Motor neuron (in vitro differentiated cells): Measurements from ENCODE around the gene APEH. TPM values are rescaled to one million over a fixed set of nuclear protein-coding genes. Genes with fewer than 3 reads are reported as not detected.

Source experiments
- ATAC-seq, 8 experiments: fragments of 200-7000 bp; cut with Tn5 transposase; replicated peaks in 6 of 8; 2 replicates each; pipeline ENCODE4 v1.8.0; 2021; ENCODE audit warnings: mild to moderate bottlenecking in 8 of 8, moderate library complexity in 8 of 8
- H3K27ac ChIP-seq, 2 donors: fragments of 250-450 bp; sonication (Bioruptor Pico); 2 replicates each; pipeline ENCODE4 v1.9.0; 2021; ENCODE audit warnings: antibody characterized with exemption in 2 of 2, mild to moderate bottlenecking in 2 of 2, moderate library complexity in 1 of 2
- H3K4me1 ChIP-seq, 2 donors: fragments of 250-450 bp; sonication (Bioruptor Pico); replicated peaks in 1 of 2; 2 replicates each; pipeline ENCODE4 v1.6.1; 2021; ENCODE audit warnings: antibody characterized with exemption in 2 of 2, mild to moderate bottlenecking in 2 of 2, moderate library complexity in 1 of 2
- H3K4me3 ChIP-seq, 5 donors: fragments of 250-450 bp; sonication (Bioruptor Pico); 2 replicates each; pipeline ENCODE4 v1.9.0; 2021; ENCODE audit warnings: antibody characterized with exemption in 5 of 5, mild to moderate bottlenecking in 5 of 5, moderate library complexity in 4 of 5
- WGBS, 10 experiments: fragments of 450-650 bp; shearing (Covaris generic); methylation state at CpG; one replicate each; pipeline ENCODE4 v1.0.0; 2022; 5-methylcytosine and 5-hydroxymethylcytosine counted together
- in situ Hi-C, 9 experiments: fragments of 400-800 bp; cut with MboI; loops; one replicate each; pipeline ENCODE4 v1.15.0; 2021; ENCODE audit warnings: low sequenced_read_pairs in 9 of 9, low pct_unique_long_range_greater_than_20kb in 2 of 9; ENCODE audit not compliant: unreplicated experiment in 9 of 9
- total RNA-seq, 8 experiments: library from RNA; unstranded; fragments of 300-600 nt; gene quantifications; 2 replicates each; pipeline versions ENCODE4 v1.2.3 to v1.2.4, GENCODE V29; 2022

APEH gene
- total RNA-seq, 8 experiments from 2014 or later: 52.8 to 143 (median 75.2) TPM

DNA sequence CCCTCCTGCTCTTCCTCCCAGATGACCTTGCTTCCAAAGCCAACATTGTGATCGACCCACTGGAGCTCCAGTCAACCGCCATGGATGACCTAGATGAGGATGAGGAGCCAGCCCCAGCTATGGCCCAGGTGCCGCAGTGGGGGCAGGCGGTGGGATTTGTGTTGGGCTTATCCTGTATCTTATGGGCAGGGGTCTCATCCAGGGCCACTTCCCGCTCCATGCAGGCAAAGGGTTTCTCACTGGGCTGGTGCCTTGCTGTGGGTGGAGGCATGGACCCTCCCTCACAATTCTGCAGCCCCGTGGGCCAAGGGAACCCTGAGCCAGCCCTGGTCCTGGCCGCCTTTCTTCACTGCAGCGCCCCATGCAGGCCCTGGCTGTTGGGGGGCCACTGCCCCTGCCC, 30.5 kb downstream of the APEH start:
- Histone ChIP-seq H3K27ac (no peak overlapping the region), H3K4me1 (no peaks in the 10 kb centered on the region), H3K4me3 (no peak overlapping the region)
- WGBS, 10 experiments: 85 to 100% (median 100%) methylated on average over 1 to 3 of the region's 8 CpGs; no CpG with 5 or more reads in 7 of the 10 experiments
- ATAC-seq: no peak
- in situ Hi-C loops: no loop called here

DNA sequence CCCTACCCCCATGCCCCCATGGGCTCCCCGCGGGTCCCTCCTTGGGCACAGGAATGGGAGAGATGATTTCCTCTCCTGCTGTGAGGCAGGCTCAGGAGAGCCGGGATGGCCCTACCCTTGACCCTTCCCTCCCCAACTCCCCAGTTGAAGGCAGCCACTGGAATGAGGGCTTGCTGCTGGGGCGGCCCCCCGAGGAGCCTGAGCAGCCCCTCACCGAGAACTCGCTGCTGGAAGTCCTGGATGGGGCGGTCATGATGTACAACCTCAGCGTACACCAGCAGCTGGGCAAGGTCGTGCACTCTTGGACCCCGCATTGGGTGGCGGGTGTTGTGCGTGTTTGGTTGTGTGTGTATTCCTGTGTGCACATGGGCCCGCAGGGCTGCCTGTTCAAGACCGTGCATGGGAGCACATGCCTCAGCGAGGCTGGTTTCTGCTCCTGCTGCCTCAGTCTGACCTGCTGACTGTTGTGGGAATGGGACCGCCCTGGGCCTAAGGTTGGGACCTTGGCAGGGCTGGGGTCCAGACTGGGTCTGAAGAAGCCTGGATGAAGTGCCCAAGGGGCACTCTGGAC, 31.3 kb downstream of the APEH start:
- 83 to 100% (median 98%) methylated on average over 1 to 7 of the region's 17 CpGs; no CpG with 5 or more reads in 5 of the 10 experiments for WGBS, 10 experiments
- Histone ChIP-seq H3K4me3 (no peak overlapping the region), H3K27ac (no peak overlapping the region), H3K4me1 (no peaks in the 10 kb centered on the region)
- in situ Hi-C loops: no loop called here
- peak in 1 of 8 experiments; percentile 5 for ATAC-seq

DNA sequence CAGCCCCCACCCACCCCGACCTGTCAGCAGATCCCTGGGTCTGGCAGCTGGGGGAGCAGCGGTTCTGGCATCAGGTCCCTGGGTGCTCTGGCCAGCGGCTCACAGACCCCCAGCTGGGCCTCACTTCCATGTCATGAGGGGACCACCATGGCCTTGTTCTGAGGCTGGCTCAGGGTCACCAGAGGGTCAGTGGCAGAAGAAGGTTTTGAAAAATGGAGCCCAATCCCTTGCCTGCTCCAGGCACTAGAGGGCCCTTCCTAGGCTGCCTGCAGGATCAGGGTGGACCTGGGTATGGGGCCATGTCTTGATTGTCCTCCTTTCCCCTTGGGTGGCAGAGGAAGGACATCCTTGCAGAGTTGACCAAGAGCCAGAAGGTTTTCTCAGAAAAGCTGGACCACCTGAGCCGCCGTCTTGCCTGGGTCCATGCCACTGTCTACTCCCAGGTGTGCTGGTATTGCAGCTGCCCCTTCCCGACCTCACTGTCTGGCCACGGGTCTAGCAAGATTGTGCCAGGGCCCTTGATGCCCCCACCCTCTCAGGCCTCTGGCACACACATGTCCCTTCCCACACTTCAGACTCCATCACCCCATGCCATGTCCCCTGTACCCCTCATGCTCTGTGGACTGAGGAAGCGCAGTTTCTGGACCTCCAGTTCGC, 32.4 kb downstream of the APEH start:
- 71 to 85% (median 82%) methylated on average over 1 to 4 of the region's 9 CpGs; no CpG with 5 or more reads in 7 of the 10 experiments for WGBS, 10 experiments
- Histone ChIP-seq H3K27ac (no peak overlapping the region), H3K4me1 (no peaks in the 10 kb centered on the region), H3K4me3 (no peak overlapping the region)
- in situ Hi-C loops: no loop called here
- ATAC-seq: no peak

DNA sequence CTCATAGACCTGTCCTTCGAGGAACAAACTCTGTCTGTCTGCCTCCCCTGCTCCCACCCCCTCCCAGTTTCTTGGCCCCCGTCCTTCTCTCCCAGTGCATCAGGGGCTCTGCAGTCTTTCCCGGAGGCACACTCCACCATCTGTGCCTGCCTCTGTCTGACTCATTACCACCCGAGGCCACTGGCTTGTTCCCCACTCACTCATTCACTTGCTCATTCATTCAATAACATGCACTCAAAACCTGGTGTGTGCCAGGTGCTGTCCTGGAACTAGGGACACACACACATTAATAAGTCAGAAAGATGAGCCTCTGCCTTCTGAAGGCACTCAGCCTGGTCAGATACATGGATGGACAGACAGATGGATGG, 32.9 kb downstream of the APEH start:
- in situ Hi-C loops: no loop called here
- peak in 2 of 8 experiments; percentile 18 to 26 for ATAC-seq
- no peak overlapping the region for H3K4me3 ChIP-seq
- H3K27ac ChIP-seq: no peak overlapping the region
- 0 to 60% methylated on average over 1 of the region's 4 CpGs; no CpG with 5 or more reads in 8 of the 10 experiments for WGBS, 10 experiments
- H3K4me1 ChIP-seq: no peaks in the 10 kb centered on the region

DNA sequence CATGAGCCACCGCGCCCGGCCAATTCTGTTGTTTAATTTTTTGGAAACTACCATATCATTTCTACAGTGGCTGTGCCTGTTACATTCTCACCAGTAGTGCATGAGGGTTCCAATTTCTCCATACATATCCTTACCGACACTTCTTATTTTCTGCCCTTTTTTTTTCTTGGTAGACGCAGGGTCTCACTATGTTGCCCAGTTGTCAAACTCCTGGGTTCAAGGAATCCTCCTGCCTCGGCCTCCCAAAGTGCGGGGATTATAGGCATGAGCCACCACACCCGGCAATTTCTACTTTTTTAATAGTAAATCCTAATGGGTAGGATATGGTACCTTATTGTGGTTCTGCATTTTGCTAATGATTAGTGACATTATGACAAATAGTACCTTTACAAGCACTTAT, 35.7 kb downstream of the APEH start:
- 87 to 100% (median 93%) methylated on average over 2 to 6 of the region's 8 CpGs; no CpG with 5 or more reads in 3 of the 10 experiments for WGBS, 10 experiments
- no peak overlapping the region for H3K4me3 ChIP-seq
- no peaks in the 10 kb centered on the region for H3K4me1 ChIP-seq
- in situ Hi-C loops: no loop called here
- no peak overlapping the region for H3K27ac ChIP-seq
- no peak for ATAC-seq

DNA sequence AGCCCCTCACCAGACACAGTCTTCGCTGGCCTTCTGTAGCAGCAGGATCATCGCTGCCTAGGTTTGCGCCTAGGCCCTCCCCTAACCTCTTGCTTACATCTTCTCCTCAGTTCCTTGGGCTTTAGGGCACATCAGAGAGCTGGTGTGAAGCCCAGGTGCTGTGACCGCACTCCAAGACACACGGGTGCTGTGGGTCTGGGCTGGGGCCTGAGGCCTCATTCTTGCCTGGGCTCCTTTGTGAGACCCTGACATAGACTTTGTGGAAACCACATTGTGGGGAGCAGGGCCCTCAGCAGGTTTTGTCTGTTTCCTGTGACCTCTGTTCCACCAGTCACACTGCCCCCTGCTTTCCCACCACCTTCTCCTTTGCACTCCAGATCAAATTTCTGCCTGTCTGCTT, 37.3 kb downstream of the APEH start:
- in situ Hi-C loops: no loop called here
- ATAC-seq: no peak
- Histone ChIP-seq H3K4me3 (no peak overlapping the region), H3K4me1 (no peaks in the 10 kb centered on the region), H3K27ac (no peak overlapping the region)
- 80 to 100% (median 100%) methylated on average over 1 to 3 of the region's 5 CpGs; no CpG with 5 or more reads in 4 of the 10 experiments for WGBS, 10 experiments

DNA sequence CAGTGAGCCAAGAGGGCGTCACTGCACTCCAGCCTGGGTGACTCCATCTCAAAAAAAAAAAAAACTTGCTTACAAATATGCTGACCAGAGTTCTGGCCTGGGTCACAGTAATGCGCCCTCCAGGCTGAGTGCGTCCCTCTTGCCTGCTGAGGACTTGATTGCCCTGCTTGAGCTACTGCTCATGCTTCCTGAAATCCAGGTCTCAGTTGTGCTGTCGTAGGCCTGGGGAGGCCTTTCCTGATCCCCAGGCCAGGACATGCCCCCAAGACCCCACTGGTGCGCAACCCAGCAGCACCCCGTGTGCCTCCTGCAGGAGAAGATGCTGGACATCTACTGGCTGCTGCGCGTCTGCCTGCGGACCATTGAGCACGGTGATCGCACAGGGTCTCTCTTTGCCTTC, 38.0 kb downstream of the APEH start:
- H3K27ac ChIP-seq: no peak overlapping the region
- 87 to 94% (median 91%) methylated on average over 1 to 7 of the region's 11 CpGs; no CpG with 5 or more reads in 4 of the 10 experiments for WGBS, 10 experiments
- no peak overlapping the region for H3K4me3 ChIP-seq
- no peaks in the 10 kb centered on the region for H3K4me1 ChIP-seq
- in situ Hi-C loops: no loop called here
- ATAC-seq: no peak

DNA sequence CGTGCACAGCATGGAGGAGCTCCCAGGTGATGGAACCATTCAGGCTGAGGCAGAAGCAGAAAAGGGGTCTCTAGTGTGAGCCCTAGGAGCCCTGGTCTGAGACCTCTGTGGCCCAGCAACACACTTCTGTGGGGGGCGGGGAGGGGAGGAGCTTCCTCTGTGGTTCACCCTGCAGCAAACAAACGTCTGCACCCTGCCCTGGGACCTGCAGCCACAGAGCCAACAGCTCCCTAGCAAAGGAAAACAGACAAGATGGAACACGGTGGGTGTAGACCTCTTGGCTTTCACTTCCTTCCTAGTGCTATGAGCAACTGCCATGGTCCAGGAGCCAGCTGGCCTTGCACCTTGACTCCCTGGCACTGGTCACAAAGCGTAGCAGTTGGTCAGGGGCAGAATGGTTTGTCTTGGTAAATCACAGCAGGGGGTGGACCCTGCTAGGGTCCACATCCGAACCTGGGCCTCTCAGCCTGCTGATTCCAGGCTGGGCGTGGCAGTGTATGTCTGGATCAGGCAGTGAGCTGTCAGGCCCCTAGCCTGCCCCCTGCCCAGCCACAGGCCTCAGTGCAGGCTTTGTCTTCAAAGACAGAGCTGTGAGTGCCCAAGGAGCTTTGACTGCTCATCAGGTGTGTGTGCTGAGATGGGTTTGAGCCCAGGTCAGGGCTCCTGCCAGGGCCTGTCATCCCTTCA, 38.6 kb downstream of the APEH start:
- ATAC-seq: no peak
- 48 to 100% (median 71%) methylated on average over 1 to 2 of the region's 7 CpGs; no CpG with 5 or more reads in 4 of the 10 experiments for WGBS, 10 experiments
- Histone ChIP-seq H3K4me1 (no peaks in the 10 kb centered on the region), H3K27ac (no peak overlapping the region), H3K4me3 (no peak overlapping the region)
- in situ Hi-C loops: no loop called here

DNA sequence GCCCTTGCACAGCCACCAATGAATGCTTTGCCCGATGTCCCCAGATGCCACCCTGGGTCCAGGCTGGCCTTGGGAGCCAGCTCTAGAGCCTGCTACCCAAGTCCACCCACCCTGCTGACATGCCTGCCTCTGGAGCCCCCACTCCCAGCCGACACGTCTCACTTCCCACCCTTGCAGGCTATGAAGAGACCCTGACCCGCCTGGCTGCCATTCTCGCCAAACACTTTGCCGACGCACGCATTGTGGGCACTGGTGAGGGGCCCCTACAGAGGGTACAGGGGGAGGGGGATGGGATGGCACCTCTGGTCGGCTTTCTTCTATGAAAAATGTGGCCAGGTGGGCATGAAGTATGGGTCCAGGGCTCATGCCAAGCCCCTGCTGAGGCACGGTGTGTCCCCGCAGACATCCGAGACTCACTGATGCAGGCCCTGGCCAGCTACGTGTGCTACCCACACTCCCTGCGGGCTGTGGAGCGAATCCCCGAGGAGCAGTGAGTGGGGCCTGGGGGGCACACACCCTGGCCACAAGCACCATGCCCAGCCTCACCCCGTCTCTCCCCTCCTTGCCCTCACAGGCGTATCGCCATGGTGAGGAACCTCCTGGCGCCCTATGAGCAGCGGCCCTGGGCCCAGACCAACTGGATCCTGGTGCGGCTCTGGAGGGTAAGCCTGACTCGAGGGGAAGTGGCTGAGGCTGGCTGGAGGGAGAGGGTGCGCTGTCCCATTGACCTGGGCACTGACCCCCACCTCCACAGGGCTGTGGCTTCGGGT, 39.4 kb downstream of the APEH start:
- peak in 1 of 8 experiments; percentile 2 for ATAC-seq
- 60 to 85% methylated on average over 1 to 8 of the region's 25 CpGs; no CpG with 5 or more reads in 8 of the 10 experiments for WGBS, 10 experiments
- in situ Hi-C loops: no loop called here
- no peak overlapping the region for H3K27ac ChIP-seq
- H3K4me3 ChIP-seq: no peak overlapping the region
- H3K4me1 ChIP-seq: peaks cover 1% of the 10 kb centered on the region in 2 donors

DNA sequence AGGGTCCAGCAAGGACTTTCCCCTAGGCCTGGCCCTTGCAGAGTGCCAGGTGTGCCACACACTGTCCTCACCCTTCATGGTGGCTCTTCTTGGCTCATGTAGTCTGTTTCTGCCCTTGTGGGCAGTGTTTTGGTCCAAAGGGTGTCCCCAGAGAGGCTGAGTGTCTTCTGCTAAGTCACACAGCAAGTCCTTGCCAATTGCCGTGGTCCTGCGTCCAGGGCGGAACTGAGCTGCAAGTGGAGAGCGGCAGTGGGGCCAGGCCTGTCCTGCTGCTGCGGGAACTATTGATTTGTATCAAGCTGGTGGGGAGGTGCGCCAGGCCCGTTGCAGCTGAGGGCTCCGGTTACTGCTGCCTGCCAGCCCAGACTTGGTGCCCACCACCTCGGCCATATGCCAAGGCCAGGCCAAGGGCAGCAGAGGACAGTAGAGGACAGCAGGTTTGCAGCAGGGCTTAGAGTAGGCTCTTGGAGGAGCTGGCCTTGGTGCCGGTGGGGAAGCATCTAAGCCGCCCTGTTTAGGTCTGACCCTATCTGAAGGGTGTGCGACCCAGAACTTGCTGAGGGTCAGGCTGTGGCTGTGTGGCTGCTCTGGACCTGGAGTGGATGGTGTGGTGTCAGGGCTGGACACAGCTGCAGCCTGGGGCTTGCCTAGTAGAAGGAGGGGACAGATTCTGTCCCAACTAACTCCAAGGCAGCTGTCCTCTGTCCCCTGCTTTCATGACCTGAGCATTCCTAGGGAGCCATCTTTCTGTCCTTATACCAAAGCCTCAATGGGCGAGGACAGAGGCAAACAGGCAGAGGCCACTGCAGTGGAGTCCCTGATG, 40.8 kb downstream of the APEH start:
- Histone ChIP-seq H3K4me3 (no peak overlapping the region), H3K27ac (no peak overlapping the region), H3K4me1 (peaks cover 7 to 9% of the 10 kb centered on the region in 2 donors)
- WGBS, 10 experiments: 83 to 100% (median 92%) methylated on average over 1 to 8 of the region's 13 CpGs; no CpG with 5 or more reads in 6 of the 10 experiments
- in situ Hi-C loops: no loop called here
- ATAC-seq: no peak

DNA sequence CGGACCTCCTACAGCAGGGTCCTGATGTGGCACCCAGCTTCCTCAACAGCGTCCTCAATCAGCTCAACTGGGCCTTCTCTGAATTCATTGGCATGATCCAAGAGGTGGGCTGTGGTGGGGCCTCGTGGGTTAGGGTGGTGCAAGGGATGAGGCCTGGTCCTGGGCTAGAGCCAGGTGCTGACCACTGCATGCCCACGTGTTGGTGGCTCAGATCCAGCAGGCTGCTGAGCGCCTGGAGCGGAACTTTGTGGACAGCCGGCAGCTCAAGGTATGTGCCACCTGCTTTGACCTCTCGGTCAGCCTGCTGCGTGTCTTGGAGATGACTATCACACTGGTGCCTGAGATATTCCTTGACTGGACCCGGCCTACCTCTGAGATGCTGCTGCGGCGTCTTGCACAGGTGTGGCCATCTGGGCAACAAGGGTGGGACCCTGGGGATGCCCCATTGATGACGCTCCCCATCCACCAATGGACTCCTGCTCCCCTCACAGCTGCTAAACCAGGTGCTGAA, 41.5 kb downstream of the APEH start:
- ATAC-seq: no peak
- Histone ChIP-seq H3K4me1 (peaks cover 9 to 12% of the 10 kb centered on the region in 2 donors), H3K27ac (no peak overlapping the region), H3K4me3 (no peak overlapping the region)
- in situ Hi-C loops: no loop called here
- 89 to 100% (median 93%) methylated on average over 1 to 8 of the region's 13 CpGs; no CpG with 5 or more reads in 5 of the 10 experiments for WGBS, 10 experiments

DNA sequence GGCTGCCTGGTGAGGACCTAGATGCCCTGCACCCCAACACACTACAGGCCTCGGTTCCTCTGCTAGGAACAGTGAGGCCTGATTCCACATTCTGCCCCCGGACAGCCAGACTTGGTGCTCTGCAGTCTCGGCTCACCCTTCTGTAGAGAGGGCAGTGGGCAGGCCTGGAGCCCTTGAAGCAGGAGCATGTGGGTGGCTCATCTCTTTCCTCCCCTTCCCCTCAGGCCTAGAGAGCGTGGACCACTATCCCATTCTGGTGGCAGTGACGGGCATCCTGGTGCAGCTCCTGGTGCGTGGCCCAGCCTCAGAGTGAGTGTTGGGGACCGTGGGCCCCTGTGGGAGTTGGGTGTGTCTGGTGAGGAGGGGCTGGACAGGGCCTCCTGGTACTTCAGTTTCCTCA, 42.0 kb downstream of the APEH start:
- Histone ChIP-seq H3K4me3 (no peak overlapping the region), H3K27ac (no peak overlapping the region), H3K4me1 (peaks cover 9 to 12% of the 10 kb centered on the region in 2 donors)
- no peak for ATAC-seq
- in situ Hi-C loops: no loop called here
- WGBS, 10 experiments: 90 to 100% (median 92%) methylated on average over 2 of the region's 7 CpGs; no CpG with 5 or more reads in 7 of the 10 experiments
